HepG2 (cell line): ENCODE measurements around the gene IARS2. TPM values are rescaled to one million over a fixed set of nuclear protein-coding genes. Genes with fewer than 3 reads are reported as not detected.

Experiments used
- AGO1 ChIP-seq: fragments of 200-400 bp; formaldehyde crosslinking; IDR thresholded peaks from 2 replicates; pipeline ENCODE4 v1.6.1; 2017; ENCODE audit warnings: mild to moderate bottlenecking, low read depth, low read length, moderate library complexity; ENCODE audit not compliant: poor library complexity, severe bottlenecking
- FOXO4 ChIP-seq: sonication (generic); formaldehyde crosslinking; conservative IDR thresholded peaks from 2 replicates; pipeline ENCODE4 v1.8.1; 2023; ENCODE audit warnings: missing genetic modification reagents
- GATAD2A ChIP-seq: IDR thresholded peaks from 2 replicates; pipeline ENCODE4 v1.6.1; 2016
- NAIF1 ChIP-seq: sonication (generic); formaldehyde crosslinking; IDR thresholded peaks from 2 replicates; pipeline ENCODE4 v1.5.0; 2020; ENCODE audit warnings: mild to moderate bottlenecking, missing genetic modification reagents, borderline replicate concordance
- NCOA2 ChIP-seq: sonication (generic); formaldehyde crosslinking; IDR thresholded peaks from 2 replicates; pipeline ENCODE4 v1.8.0; 2022; ENCODE audit warnings: inconsistent platforms
- NCOA5 ChIP-seq: sonication (generic); formaldehyde crosslinking; IDR thresholded peaks from 2 replicates; pipeline ENCODE4 v1.4.0; 2020; ENCODE audit warnings: missing genetic modification reagents
- PHF21A ChIP-seq: sonication (generic); formaldehyde crosslinking; IDR thresholded peaks from 2 replicates; pipeline ENCODE4 v1.5.0; 2020; ENCODE audit warnings: mild to moderate bottlenecking, missing genetic modification reagents
- POLR2G ChIP-seq: fragments of 200-400 bp; formaldehyde crosslinking; IDR thresholded peaks from 2 replicates; pipeline ENCODE4 v1.6.1; 2018; ENCODE audit warnings: mild to moderate bottlenecking, low read depth, low read length, moderate library complexity
- RCOR2 ChIP-seq: IDR thresholded peaks from 2 replicates; pipeline ENCODE4 v1.6.1; 2016; ENCODE audit warnings: missing biosample characterization, missing genetic modification reagents
- RFXAP ChIP-seq: sonication (generic); formaldehyde crosslinking; IDR thresholded peaks from 2 replicates; pipeline ENCODE4 v1.4.0; 2020; ENCODE audit warnings: missing genetic modification reagents, borderline replicate concordance
- SIN3A ChIP-seq: IDR thresholded peaks from 2 replicates; pipeline ENCODE4 v1.6.1; 2011; ENCODE audit warnings: low read depth, mild to moderate bottlenecking, control low read depth, low read length, borderline replicate concordance
- SMARCE1 ChIP-seq: fragments of 450-650 bp; IDR thresholded peaks from 2 replicates; pipeline ENCODE4 v1.6.1; 2017; ENCODE audit warnings: borderline replicate concordance
- ZKSCAN8 ChIP-seq: IDR thresholded peaks from 2 replicates; pipeline ENCODE4 v1.6.1; 2016; ENCODE audit warnings: borderline replicate concordance, missing genetic modification reagents, missing compliant biosample characterization
- ZMAT3 ChIP-seq: sonication (generic); formaldehyde crosslinking; conservative IDR thresholded peaks from 2 replicates; pipeline ENCODE4 v1.7.0; 2021; ENCODE audit warnings: missing genetic modification reagents
- ZNF256 ChIP-seq: sonication (generic); formaldehyde crosslinking; conservative IDR thresholded peaks from 2 replicates; pipeline ENCODE4 v1.4.0; 2020; ENCODE audit warnings: missing genetic modification reagents
- ZNF512B ChIP-seq: sonication (generic); formaldehyde crosslinking; IDR thresholded peaks from 2 replicates; pipeline ENCODE4 v1.5.1; 2020; ENCODE audit warnings: missing genetic modification reagents, mild to moderate bottlenecking, borderline replicate concordance
- ZNF556 ChIP-seq: sonication (generic); formaldehyde crosslinking; IDR thresholded peaks from 2 replicates; pipeline ENCODE4 v1.4.0; 2020; ENCODE audit warnings: mild to moderate bottlenecking, missing genetic modification reagents, borderline replicate concordance
- ZSCAN20 ChIP-seq: sonication (generic); formaldehyde crosslinking; IDR thresholded peaks from 2 replicates; pipeline ENCODE4 v1.4.0; 2020; ENCODE audit warnings: missing genetic modification reagents, mild to moderate bottlenecking, borderline replicate concordance
- polyA plus RNA-seq, 8 experiments: library from polyadenylated mRNA; depleted of rRNA in 3 of 8; stranded (reverse) in 7 of 8; unstranded in 1 of 8; fragments of >200 nt; fragmentation: Illumina TruSeq in 4 of 8; extraction: Trizol in 4 of 8; gene quantifications; 2 replicates each; pipeline versions ENCODE4 v1.2.1 to v1.2.3, GENCODE V29; 2011 to 2016; ENCODE audit warnings: low read depth in 4 of 8, missing spikeins in 1 of 8, mixed read lengths in 1 of 8; ENCODE audit not compliant: insufficient read depth in 1 of 8
- total RNA-seq, 5 experiments: library from RNA; depleted of rRNA; stranded (reverse); fragments of >200 nt; fragmentation: Illumina TruSeq; extraction: Trizol; gene quantifications; 2 replicates each; pipeline ENCODE4 v1.2.3, GENCODE V29; 2016; ENCODE audit warnings: low read depth in 1 of 5
- TF ChIP-seq, protein P1 (sequence below): IDR thresholded peaks from 2 replicates; pipeline ENCODE4 v1.6.1; 2012; ENCODE audit warnings: low read depth, low read length, improper control_type of control experiment
- TF ChIP-seq, protein P2 (sequence below), 2 experiments: sonication (generic) in 1 of 2; formaldehyde crosslinking in 1 of 2; IDR thresholded peaks; 2 replicates each; pipeline versions ENCODE4 v1.5.1 to v1.6.1; 2011 to 2020; ENCODE audit warnings: borderline replicate concordance in 1 of 2, low read depth in 1 of 2, low read length in 1 of 2, mild to moderate bottlenecking in 1 of 2, missing genetic modification reagents in 1 of 2, moderate library complexity in 1 of 2

IARS2 gene
- total and polyA plus RNA-seq, 2 of the 13 experiments (the other 11 are each of a cell fraction or from before 2014, with no cell fraction given): 28.6 to 122 TPM

DNA sequence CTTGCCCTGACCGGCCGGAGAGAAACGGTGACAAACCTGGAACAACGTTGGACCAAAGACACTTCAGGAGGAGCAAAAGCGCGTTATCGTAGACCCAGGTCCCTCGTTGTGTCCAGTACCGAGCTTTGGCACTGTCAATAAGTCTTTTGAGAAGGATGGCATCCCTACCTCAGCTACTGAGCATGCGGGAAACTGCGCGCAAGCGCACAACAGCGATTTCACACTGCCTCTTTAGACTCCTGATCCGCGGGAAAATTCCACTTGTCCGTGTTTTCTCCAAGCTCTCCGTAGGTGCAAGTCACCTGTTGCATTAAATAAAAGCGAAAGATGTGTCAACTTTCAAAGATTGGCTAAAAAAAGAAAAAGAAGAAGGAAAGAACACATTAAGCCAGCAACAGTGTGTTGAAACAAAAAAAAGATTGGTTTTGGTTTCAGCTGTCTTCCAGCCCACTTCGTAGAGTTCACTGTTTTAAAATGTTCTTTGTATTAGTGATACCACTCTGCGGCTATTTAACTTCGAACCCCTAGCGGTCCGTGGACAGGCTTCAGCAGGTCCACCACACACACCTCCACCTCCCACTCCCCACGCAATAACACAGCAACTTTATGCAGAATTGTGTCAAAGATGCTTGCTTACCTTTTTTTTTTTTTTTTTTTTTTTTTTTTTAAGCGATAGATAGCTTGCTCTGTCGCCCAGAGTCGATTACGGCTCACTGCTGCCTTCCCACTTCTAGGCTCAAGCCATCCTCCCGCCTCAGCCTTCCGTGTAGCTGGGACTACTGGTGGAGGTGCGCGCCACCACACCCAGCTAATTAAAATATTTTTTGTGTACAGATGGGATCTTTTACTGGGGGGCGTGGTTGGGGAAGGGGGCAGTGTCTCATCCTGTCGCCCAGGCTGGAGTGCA is 4.0 kb upstream of the IARS2 start, which contains the start of gene BPNT1 (continued):
- TF ChIP-seq RFXAP (CRISPR knock-in tag): peak; percentile 63; the same call in 1 of the 2 replicates
- no peak for TF ChIP-seq ZNF256 (CRISPR knock-in tag)
- no peak; the same call in 1 of the 2 replicates for TF ChIP-seq ZSCAN20 (CRISPR knock-in tag)
- TF ChIP-seq NCOA5 (CRISPR knock-in tag): 0 out of 2 replicates have a peak, but pooled peaks have one; percentile 33
- peak; percentile 55 for TF ChIP-seq RCOR2 (CRISPR knock-in tag)
- TF ChIP-seq ZMAT3 (CRISPR knock-in tag): peak; percentile 77; the same call in 1 of the 2 replicates
- TF ChIP-seq SMARCE1: no peak
- no peak; the same call in 1 of the 2 replicates for TF ChIP-seq NAIF1 (CRISPR knock-in tag)
- peak; percentile 44; the same call in 1 of the 2 replicates for TF ChIP-seq ZNF556 (CRISPR knock-in tag)
- TF ChIP-seq AGO1: no peak
- peak; percentile 89 for TF ChIP-seq POLR2G
- TF ChIP-seq ZKSCAN8 (CRISPR knock-in tag): peak; percentile 46; the same call in 1 of the 2 replicates
- TF ChIP-seq, protein P1, sequence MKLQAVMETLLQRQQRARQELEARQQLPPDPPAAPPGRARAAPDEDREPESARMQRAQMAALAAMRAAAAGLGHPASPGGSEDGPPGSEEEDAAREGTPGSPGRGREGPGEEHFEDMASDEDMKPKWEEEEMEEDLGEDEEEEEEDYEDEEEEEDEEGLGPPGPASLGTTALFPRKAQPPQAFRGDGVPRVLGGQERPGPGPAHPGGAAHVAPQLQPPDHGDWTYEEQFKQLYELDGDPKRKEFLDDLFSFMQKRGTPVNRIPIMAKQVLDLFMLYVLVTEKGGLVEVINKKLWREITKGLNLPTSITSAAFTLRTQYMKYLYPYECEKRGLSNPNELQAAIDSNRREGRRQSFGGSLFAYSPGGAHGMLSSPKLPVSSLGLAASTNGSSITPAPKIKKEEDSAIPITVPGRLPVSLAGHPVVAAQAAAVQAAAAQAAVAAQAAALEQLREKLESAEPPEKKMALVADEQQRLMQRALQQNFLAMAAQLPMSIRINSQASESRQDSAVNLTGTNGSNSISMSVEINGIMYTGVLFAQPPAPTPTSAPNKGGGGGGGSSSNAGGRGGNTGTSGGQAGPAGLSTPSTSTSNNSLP: peak; percentile 84
- no peak for TF ChIP-seq FOXO4 (CRISPR knock-in tag)
- peak; percentile 83 for TF ChIP-seq PHF21A (CRISPR knock-in tag)
- peak; percentile 85; the same call in 1 of the 2 replicates for TF ChIP-seq SIN3A
- TF ChIP-seq, protein P2, sequence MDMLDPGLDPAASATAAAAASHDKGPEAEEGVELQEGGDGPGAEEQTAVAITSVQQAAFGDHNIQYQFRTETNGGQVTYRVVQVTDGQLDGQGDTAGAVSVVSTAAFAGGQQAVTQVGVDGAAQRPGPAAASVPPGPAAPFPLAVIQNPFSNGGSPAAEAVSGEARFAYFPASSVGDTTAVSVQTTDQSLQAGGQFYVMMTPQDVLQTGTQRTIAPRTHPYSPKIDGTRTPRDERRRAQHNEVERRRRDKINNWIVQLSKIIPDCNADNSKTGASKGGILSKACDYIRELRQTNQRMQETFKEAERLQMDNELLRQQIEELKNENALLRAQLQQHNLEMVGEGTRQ (IDR thresholded peaks at IDR 0.05; ENCODE audit: low read depth, low read length): peak; percentile 31; the same call in 1 of the 2 replicates
- TF ChIP-seq, protein P2 (CRISPR knock-in tag; IDR thresholded peaks at IDR 0.05; ENCODE audit: borderline replicate concordance): peak; percentile 59; the same call in 1 of the 2 replicates
- peak; percentile 57 for TF ChIP-seq GATAD2A (CRISPR knock-in tag)
- peak; percentile 65; the same call in 1 of the 2 replicates for TF ChIP-seq ZNF512B (CRISPR knock-in tag)
- TF ChIP-seq NCOA2 (CRISPR knock-in tag): 0 out of 2 replicates have a peak, but pooled peaks have one; percentile 46
